Measurements from ENCODE around the gene BDNF. TPM values are rescaled to one million over a fixed set of nuclear protein-coding genes. Genes with fewer than 3 reads are reported as not detected.

The BDNF gene
- total RNA-seq, 1 experiment from 2014 or later = 4.8 TPM

- TF ChIP-seq JAZF1 (CRISPR knock-in tag; IDR thresholded peaks at IDR 0.05) = no peak
- peak; percentile 27; the same call in 1 of the 2 replicates for TF ChIP-seq ZNF425 (CRISPR knock-in tag; conservative IDR thresholded peaks at IDR 0.05)
- peak; percentile 68; the same call in 1 of the 2 replicates for TF ChIP-seq NFATC4 (CRISPR knock-in tag; IDR thresholded peaks at IDR 0.05)
- TF ChIP-seq RELA (CRISPR knock-in tag; IDR thresholded peaks at IDR 0.05; ENCODE audit: borderline replicate concordance) = no peak
- peak; percentile 71; the same call in 1 of the 2 replicates for TF ChIP-seq AR (CRISPR knock-in tag; IDR thresholded peaks at IDR 0.05)
- peak; percentile 84 for TF ChIP-seq ZMAT4 (CRISPR knock-in tag; IDR thresholded peaks at IDR 0.05)
- TF ChIP-seq NFYB (CRISPR knock-in tag; conservative IDR thresholded peaks at IDR 0.05; ENCODE audit: low read depth) = no peak
- 0 out of 2 replicates have a peak, but pooled peaks have one; percentile 17 for TF ChIP-seq ZNF671 (CRISPR knock-in tag; IDR thresholded peaks at IDR 0.05)
- TF ChIP-seq ZNF416 (CRISPR knock-in tag; IDR thresholded peaks at IDR 0.05) = 0 out of 2 replicates have a peak, but pooled peaks have one; percentile 63
- peak; percentile 14; the same call in 1 of the 2 replicates for TF ChIP-seq ZNF532 (CRISPR knock-in tag; IDR thresholded peaks at IDR 0.05; ENCODE audit: borderline replicate concordance)
- TF ChIP-seq ZSCAN18 (CRISPR knock-in tag; IDR thresholded peaks at IDR 0.05) = no peak
- peak; percentile 72; the same call in 1 of the 2 replicates for TF ChIP-seq ERG (CRISPR knock-in tag; IDR thresholded peaks at IDR 0.05)
- no peaks in the 10 kb centered on the region for H3K9me3 Mint-ChIP-seq
- CTCF ChIA-PET = interaction anchor here (1.1 kb wide), 1 partner anchor 88 kb away, joined by 3 read pairs; no protein-coding TSS in a partner anchor
- no peak for ATAC-seq
- H3K36me3 Mint-ChIP-seq = peaks cover 9% of the 10 kb centered on the region
- DNase-seq (ENCODE audit: low spot score) = no peak
- POLR2A ChIA-PET = no interaction called here
- H3K4me3 Mint-ChIP-seq = no peak overlapping the region
- H3K4me1 Mint-ChIP-seq = peaks cover 14% of the 10 kb centered on the region
- peaks cover 55% of the 10 kb centered on the region for H3K27me3 Mint-ChIP-seq (ENCODE audit: low read depth)
- H3K27ac Mint-ChIP-seq = no peak overlapping the region
These were observed 88.9 kb downstream of the BDNF start for GRCh38 chr11:27611390-27611789.
